Endothelial cell of umbilical vein (primary cell): ENCODE measurements around the gene GPR176. TPM values are rescaled to one million over a fixed set of nuclear protein-coding genes. Genes with fewer than 3 reads are reported as not detected.

Experiments
- BruUV-seq: library from RNA; stranded (reverse); fragments of 400-500 nt; replicated peaks from 2 replicates; lab custom pipeline; 2021; lab: Mats Ljungman, UMichigan
- CTCF ChIA-PET: fragments of 300-600, 350-600 bp; sonication (Branson Sonifier 250); formaldehyde crosslinking; loops from one replicate; lab custom pipeline; 2021; ENCODE audit warnings: antibody characterized with exemption, inconsistent platforms; lab: Charles Lee
- POLR2A ChIA-PET: fragments of 300-600, 350-600 bp; sonication (Branson Sonifier 250); formaldehyde crosslinking; loops from one replicate; lab custom pipeline; 2021; ENCODE audit warnings: antibody characterized with exemption, inconsistent platforms; lab: Charles Lee
- DNase-seq: peaks from one replicate; pipeline ENCODE4 v3.0.0-alpha.2; 2011; ENCODE audit warnings: low read depth, low spot score
- FAIRE-seq: peaks from 2 replicates; lab custom pipeline; 2011; peaks lifted over from hg19 to GRCh38; lab: Jason Lieb, UNC
- H2AFZ ChIP-seq: 2 replicates; pipeline ENCODE4 v1.6.0; 2012; ENCODE audit warnings: low read depth, low read length, control low read depth, inconsistent platforms
- H3K27ac ChIP-seq: 2 replicates; pipeline ENCODE4 v1.5.1; 2011; ENCODE audit warnings: low read depth, mild to moderate bottlenecking, control low read depth, low read length, moderate library complexity; ENCODE audit not compliant: insufficient read depth
- H3K27me3 ChIP-seq, 2 experiments: 2 replicates each; pipeline versions ENCODE4 v1.6.0 to v1.6.1; 2011; ENCODE audit warnings: low read length in 2 of 2, mixed read lengths in 1 of 2; ENCODE audit not compliant: control insufficient read depth in 2 of 2, insufficient read depth in 2 of 2
- H3K36me3 ChIP-seq, 2 experiments: 2 replicates in 1 of 2; 3 replicates in 1 of 2; pipeline ENCODE4 v1.5.1; 2011; ENCODE audit warnings: low read length in 2 of 2, mild to moderate bottlenecking in 1 of 2, moderate library complexity in 1 of 2; ENCODE audit not compliant: control insufficient read depth in 2 of 2, insufficient read depth in 2 of 2; ENCODE audit errors: extremely low read depth in 1 of 2
- H3K4me1 ChIP-seq: 3 replicates; pipeline ENCODE4 v1.5.1; 2011; ENCODE audit warnings: mild to moderate bottlenecking, low read length; ENCODE audit not compliant: control insufficient read depth, insufficient read depth; ENCODE audit errors: extremely low read depth
- H3K4me2 ChIP-seq: 2 replicates; pipeline ENCODE4 v1.6.1; 2011; ENCODE audit warnings: low read length, control low read depth, mixed read lengths; ENCODE audit not compliant: insufficient read depth
- H3K4me3 ChIP-seq, 3 experiments: fragments of 200-600 bp in 1 of 3; sonication (generic), shearing (Covaris generic) in 1 of 3; replicated peaks in 1 of 3; 2 replicates each; pipeline ENCODE4 v1.5.1; 2011 to 2016; ENCODE audit warnings: control low read depth in 3 of 3, low read length in 3 of 3, mild to moderate bottlenecking in 2 of 3, inconsistent platforms in 1 of 3, low read depth in 1 of 3, moderate library complexity in 1 of 3; ENCODE audit not compliant: insufficient read depth in 1 of 3
- H3K79me2 ChIP-seq: 2 replicates; pipeline ENCODE4 v1.6.0; 2012; ENCODE audit warnings: low read length, inconsistent platforms; ENCODE audit not compliant: control insufficient read depth, insufficient read depth
- H3K9ac ChIP-seq: replicated peaks from 2 replicates; pipeline ENCODE3; 2011; ENCODE audit warnings: low read length, control low read depth; ENCODE audit not compliant: insufficient read depth; ENCODE audit errors: extremely low read depth
- H3K9me1 ChIP-seq: replicated peaks from 3 replicates; pipeline ENCODE4 v1.6.0; 2011; ENCODE audit warnings: mild to moderate bottlenecking, low read length; ENCODE audit not compliant: control insufficient read depth, insufficient read depth; ENCODE audit errors: extremely low read depth
- H3K9me3 ChIP-seq: replicated peaks from 2 replicates; pipeline ENCODE4 v1.5.1; 2012; ENCODE audit warnings: low read length, inconsistent platforms; ENCODE audit not compliant: control insufficient read depth, insufficient read depth
- H4K20me1 ChIP-seq: replicated peaks from 2 replicates; pipeline ENCODE3; 2011; ENCODE audit warnings: mild to moderate bottlenecking, low read length; ENCODE audit not compliant: control insufficient read depth, insufficient read depth; ENCODE audit errors: extremely low read depth
- EZH2 ChIP-seq: IDR thresholded peaks from 2 replicates; pipeline ENCODE4 v1.6.1; 2012; ENCODE audit warnings: borderline replicate concordance, low read depth, mild to moderate bottlenecking, moderate library complexity, low read length, inconsistent platforms; ENCODE audit not compliant: severe bottlenecking
- FOS ChIP-seq: IDR thresholded peaks from 2 replicates; pipeline ENCODE4 v1.6.1; 2011; ENCODE audit warnings: mild to moderate bottlenecking, low read length, moderate library complexity, borderline replicate concordance; ENCODE audit not compliant: insufficient read depth
- GATA2 ChIP-seq: IDR thresholded peaks from 2 replicates; pipeline ENCODE4 v1.7.0; 2011; ENCODE audit warnings: low read depth, mild to moderate bottlenecking, moderate library complexity, mixed read lengths, low read length; ENCODE audit not compliant: insufficient read length, insufficient read depth
- JUN ChIP-seq: IDR thresholded peaks from 2 replicates; pipeline ENCODE4 v1.6.1; 2011; ENCODE audit warnings: borderline replicate concordance, low read depth; ENCODE audit not compliant: insufficient read length, insufficient read depth
- MYC ChIP-seq: IDR thresholded peaks from one replicate; pipeline ENCODE4 v1.6.1; 2011; ENCODE audit warnings: mild to moderate bottlenecking, low read depth, low read length
- POLR2A ChIP-seq: IDR thresholded peaks from 2 replicates; pipeline ENCODE4 v1.6.1; 2012; ENCODE audit warnings: low read depth, mild to moderate bottlenecking, control low read depth, low read length
- POLR2AphosphoS5 ChIP-seq: IDR thresholded peaks from 2 replicates; pipeline ENCODE4 v1.6.1; 2012; ENCODE audit warnings: low read depth, mild to moderate bottlenecking, control low read depth, low read length, moderate library complexity; ENCODE audit not compliant: insufficient read depth
- dilution Hi-C: fragments of 300-500 bp; cut with MboI; formaldehyde crosslinking; loops from one replicate; pipeline ENCODE4 v1.15.0; 2019; ENCODE audit warnings: low sequenced_read_pairs; ENCODE audit not compliant: extremely low pct_ligation_motif_present
- intact Hi-C: fragments of 100-400 bp; cut with micrococcal nuclease; formaldehyde crosslinking; loops from one replicate; pipeline ENCODE4 v1.10.0; 2022
- polyA plus RNA-seq, 4 experiments: library from polyadenylated mRNA; depleted of rRNA in 3 of 4; stranded (reverse) in 3 of 4; unstranded in 1 of 4; fragments of >200 nt; gene quantifications; 2 replicates each; pipeline versions ENCODE4 v1.2.1 to v1.2.3, GENCODE V29; 2011 to 2012; ENCODE audit warnings: missing spikeins in 1 of 4
- total RNA-seq: library from RNA; stranded (reverse); gene quantifications from 2 replicates; pipeline ENCODE4 v1.2.3, GENCODE V29; 2021
- TF ChIP-seq, protein P1 (sequence below), 2 donors: IDR thresholded peaks; 1 replicate in 1 of 2; 2 replicates in 1 of 2; pipeline ENCODE4 v1.5.1; 2011; ENCODE audit warnings: low read length in 2 of 2, mild to moderate bottlenecking in 2 of 2, moderate library complexity in 2 of 2, control low read depth in 1 of 2, inconsistent platforms in 1 of 2, low read depth in 1 of 2; ENCODE audit not compliant: insufficient read depth in 1 of 2; ENCODE audit errors: extremely low read depth in 1 of 2
- TF ChIP-seq, protein P2 (sequence below): IDR thresholded peaks from 2 replicates; pipeline ENCODE4 v1.6.1; 2011; ENCODE audit not compliant: insufficient read depth, insufficient read length

Gene GPR176
- total and polyA plus RNA-seq, 2 donors (not counting 3 experiments of a cell fraction or from before 2014, with no cell fraction given) = 35.3 to 68.7 TPM

DNA sequence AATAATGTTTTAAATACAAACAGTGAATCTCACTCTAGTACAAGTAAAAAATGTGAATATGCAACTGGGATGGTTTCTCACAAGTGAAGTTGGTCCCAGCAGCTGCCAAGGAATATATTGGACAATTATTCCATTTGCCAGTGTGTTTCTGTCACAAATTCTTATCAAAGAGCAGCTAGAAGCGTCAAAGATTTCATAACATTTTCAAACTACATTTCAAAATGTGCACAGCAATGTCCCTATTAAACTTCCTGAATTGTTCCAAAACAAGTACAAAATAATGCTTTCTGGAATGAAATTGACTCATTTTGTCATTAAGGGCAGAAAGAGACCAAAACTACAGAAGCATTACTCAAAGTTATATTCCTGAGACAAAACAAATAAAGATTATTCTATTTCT, 38.3 kb downstream of the GPR176 start:
- H3K9me1 ChIP-seq = no peaks in the 10 kb centered on the region
- H3K9ac ChIP-seq = no peak overlapping the region
- POLR2A ChIA-PET = no interaction called here
- dilution Hi-C loops = no loop called here
- H3K27me3 ChIP-seq = no peaks in the 10 kb centered on the region
- no peak for TF ChIP-seq EZH2
- TF ChIP-seq GATA2 = no peak
- TF ChIP-seq MYC = no peak
- TF ChIP-seq POLR2A = no peak
- BruUV-seq = no TSS peak
- H3K4me2 ChIP-seq = no peak overlapping the region
- no peaks in the 10 kb centered on the region for H4K20me1 ChIP-seq
- intact Hi-C loops = loop anchor here (10.0 kb wide), 1 partner anchor 93 kb away; no protein-coding TSS in a partner anchor
- H3K79me2 ChIP-seq = peaks cover 11% of the 10 kb centered on the region
- no peak overlapping the region for H3K4me3 ChIP-seq
- CTCF ChIA-PET = interaction anchor here (1.0 to 1.6 kb wide), 3 partner anchors 9 to 82 kb away, joined by 3 to 4 read pairs (median 3); no protein-coding TSS in a partner anchor
- no peak for DNase-seq
- no peaks in the 10 kb centered on the region for H3K4me1 ChIP-seq
- no peaks in the 10 kb centered on the region for H3K9me3 ChIP-seq
- H3K36me3 ChIP-seq = no peaks in the 10 kb centered on the region
- no peak overlapping the region for H3K27ac ChIP-seq
- no peak for FAIRE-seq
- no peak overlapping the region for H2AFZ ChIP-seq

DNA sequence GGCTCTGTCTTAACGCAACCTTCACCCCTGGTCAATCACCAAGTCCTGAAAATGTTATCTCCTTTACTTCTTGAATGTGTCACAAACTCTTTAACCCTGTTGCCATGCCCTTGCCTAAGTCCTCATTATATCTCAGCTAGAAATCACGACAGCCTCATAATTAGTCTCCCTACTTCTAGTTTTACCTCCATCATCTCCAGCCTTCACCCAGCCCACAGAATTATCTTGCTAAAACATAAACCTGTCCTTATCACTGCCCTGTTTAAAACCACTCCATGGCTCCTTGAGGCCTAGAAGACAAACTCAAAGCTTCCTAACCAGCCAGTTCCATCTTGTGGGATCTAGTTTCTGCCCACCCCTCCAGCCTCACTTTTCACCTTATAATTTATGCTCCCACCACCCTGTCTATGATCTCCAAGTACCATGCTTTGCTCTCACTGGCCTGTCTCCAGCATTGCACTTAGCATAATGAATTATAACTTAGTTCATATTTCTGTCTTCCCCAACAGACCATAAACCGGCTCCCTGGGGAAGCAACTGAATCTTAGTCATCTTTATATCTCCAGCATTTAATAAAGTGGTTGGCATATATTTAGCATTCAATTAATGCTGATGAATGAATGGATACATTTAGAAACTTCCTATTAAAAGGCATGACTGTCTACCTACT, 39.2 kb downstream of the GPR176 start:
- DNase-seq = no peak
- Histone ChIP-seq H3K36me3 (no peaks in the 10 kb centered on the region), H3K4me1 (no peaks in the 10 kb centered on the region), H3K27ac (no peak overlapping the region), H3K27me3 (no peaks in the 10 kb centered on the region), H3K9me3 (no peaks in the 10 kb centered on the region), H3K9ac (no peak overlapping the region), H2AFZ (no peak overlapping the region), H4K20me1 (no peaks in the 10 kb centered on the region), H3K4me3 (no peak overlapping the region), H3K4me2 (no peak overlapping the region), H3K9me1 (no peaks in the 10 kb centered on the region), H3K79me2 (peaks cover 9% of the 10 kb centered on the region)
- dilution Hi-C loops = no loop called here
- POLR2A ChIA-PET = no interaction called here
- FAIRE-seq = no peak
- no TSS peak for BruUV-seq
- intact Hi-C loops = loop anchor here (10.0 kb wide), 1 partner anchor 94 kb away; no protein-coding TSS in a partner anchor
- TF ChIP-seq MYC (no peak), POLR2A (no peak), EZH2 (no peak), JUN (no peak), FOS (no peak), GATA2 (no peak), POLR2AphosphoS5 (no peak)
- TF ChIP-seq, protein P1, sequence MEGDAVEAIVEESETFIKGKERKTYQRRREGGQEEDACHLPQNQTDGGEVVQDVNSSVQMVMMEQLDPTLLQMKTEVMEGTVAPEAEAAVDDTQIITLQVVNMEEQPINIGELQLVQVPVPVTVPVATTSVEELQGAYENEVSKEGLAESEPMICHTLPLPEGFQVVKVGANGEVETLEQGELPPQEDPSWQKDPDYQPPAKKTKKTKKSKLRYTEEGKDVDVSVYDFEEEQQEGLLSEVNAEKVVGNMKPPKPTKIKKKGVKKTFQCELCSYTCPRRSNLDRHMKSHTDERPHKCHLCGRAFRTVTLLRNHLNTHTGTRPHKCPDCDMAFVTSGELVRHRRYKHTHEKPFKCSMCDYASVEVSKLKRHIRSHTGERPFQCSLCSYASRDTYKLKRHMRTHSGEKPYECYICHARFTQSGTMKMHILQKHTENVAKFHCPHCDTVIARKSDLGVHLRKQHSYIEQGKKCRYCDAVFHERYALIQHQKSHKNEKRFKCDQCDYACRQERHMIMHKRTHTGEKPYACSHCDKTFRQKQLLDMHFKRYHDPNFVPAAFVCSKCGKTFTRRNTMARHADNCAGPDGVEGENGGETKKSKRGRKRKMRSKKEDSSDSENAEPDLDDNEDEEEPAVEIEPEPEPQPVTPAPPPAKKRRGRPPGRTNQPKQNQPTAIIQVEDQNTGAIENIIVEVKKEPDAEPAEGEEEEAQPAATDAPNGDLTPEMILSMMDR (IDR thresholded peaks at IDR 0.05; ENCODE audit: extremely low read depth in 1 of 2, insufficient read depth in 1 of 2, low read depth in 1 of 2, low read length in 2 of 2) = no peak
- TF ChIP-seq, protein P2, sequence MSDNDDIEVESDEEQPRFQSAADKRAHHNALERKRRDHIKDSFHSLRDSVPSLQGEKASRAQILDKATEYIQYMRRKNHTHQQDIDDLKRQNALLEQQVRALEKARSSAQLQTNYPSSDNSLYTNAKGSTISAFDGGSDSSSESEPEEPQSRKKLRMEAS = no peak
- CTCF ChIA-PET = no interaction called here
